SIG-M5 treated with dmso at 0.1 percent for 504 hours (cell line): Measurements from ENCODE around the gene RTKN2.

Experiments
- DNase-seq: peaks from one replicate; lab custom pipeline; 2025; ENCODE audit not compliant: unreplicated experiment; lab: John Stamatoyannopoulos, UW

RTKN2 gene

DNA sequence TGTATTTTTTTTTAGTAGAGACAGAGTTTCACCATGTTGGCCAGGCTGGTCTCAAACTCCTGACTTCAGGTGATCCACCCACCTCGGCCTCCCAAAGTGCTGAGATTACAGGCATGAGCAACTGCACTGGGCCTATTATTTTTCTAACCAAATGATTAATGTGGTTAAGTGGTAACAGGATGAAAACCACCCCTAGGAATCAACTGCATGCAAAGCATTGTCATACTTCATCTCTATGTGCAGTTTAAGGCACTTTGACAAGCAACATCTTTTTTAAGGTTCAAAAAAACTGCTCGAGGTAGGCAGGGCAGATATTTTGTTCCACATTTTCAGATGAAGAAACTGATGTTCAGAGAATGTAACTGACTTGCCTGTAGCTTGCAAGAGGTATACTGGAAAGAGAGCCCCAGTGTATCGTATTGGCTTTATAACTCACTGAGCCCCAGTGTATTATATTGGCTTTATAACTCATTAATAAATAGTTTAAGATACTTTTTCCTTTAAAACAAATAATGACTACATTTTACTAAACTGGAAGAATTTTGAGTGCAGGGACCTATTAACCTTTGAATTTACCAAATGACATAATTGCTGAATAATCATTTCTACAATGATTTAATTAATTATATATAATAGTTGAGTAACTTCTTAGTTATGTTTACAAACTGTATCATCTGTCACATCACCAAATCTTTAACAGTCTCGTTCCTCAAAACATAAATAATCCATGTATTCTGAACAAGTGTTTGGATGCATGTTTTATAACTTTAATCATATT, 38.1 kb downstream of the RTKN2 start:
- DNase-seq = no peak

DNA sequence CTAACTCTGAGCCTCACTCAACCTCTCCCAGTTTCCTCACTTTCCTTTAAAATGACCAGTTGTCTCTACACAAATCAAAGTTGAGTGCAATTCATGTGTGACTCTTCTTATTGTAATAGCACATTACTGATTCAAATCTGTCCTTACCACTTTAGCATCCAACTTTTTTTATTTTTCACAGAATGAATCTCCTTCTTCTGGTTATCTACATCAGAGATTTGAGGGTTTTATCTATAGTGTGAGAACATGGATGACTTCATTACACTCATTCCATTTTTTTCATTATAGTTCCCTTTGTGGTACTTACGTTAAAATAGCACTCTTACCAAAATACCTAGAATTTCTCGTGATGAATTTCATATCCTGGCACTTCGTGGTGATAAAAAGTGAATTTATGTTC, 43.3 kb downstream of the RTKN2 start:
- DNase-seq = no peak

DNA sequence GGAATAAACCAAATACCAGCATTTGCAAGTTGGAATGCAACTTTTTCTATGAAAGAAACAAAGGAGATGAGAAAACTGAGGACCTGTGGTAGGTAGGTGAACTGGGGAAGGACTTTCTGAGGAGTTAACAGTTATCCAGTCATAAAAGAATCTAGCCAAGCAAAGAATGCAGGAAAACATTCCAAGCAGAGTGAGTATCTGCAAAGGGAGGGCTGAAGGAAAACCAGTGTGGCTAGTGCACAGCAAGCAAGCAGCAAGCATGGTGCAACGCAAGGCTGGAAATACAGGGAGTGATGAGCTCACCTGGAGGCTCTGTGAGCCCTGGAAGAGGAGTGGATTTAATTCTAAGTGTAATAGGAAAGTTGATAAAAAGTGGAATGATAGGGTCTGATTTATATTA, 44.0 kb downstream of the RTKN2 start:
- DNase-seq = no peak

GRCh38 chr10:62217683-62218082, 51.0 kb downstream of the RTKN2 start:
- no peak for DNase-seq

- DNase-seq = no peak
These were observed 54.2 kb downstream of the RTKN2 start for GRCh38 chr10:62214364-62214874.

GRCh38 chr10:62205750-62206399, 62.8 kb downstream of the RTKN2 start:
- no peak for DNase-seq

DNA sequence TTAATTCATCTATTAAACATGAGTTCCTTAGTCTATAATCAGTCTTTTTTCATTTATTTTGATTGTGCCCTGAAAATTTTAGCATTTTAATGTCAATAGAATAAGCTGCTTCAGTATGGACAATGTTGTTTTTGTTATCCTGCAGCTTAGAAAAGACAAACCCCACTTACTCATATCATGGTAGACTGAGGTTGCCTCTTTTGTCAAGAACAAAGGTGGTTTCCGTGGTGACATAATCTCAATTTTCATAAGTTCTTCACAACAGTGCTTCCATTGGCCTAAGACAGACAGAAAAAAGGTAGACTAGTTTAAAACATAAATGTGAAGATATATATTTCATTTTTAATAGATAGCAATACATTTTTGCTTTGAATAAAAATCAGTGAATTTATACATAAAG, 69.1 kb downstream of the RTKN2 start:
- DNase-seq = no peak

DNA sequence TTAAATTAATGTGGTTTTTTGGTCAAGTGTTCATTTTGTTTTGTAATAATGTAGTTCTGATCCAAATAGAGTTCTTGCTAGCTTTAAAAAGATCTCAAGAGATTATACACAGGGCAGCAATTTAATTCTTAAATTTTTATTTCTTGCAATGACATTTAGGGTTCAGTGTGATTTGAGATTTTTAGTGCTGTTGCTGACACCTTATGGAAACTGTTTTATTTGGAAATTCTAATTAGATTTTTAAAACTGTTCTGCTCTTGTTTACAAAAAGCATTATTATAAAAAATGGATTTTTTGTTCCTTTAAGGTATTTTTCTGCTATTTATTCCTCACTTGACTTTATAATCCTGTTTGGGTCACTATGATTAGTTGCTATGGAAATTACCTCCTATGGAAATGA, 72.1 kb downstream of the RTKN2 start:
- no peak for DNase-seq

DNA sequence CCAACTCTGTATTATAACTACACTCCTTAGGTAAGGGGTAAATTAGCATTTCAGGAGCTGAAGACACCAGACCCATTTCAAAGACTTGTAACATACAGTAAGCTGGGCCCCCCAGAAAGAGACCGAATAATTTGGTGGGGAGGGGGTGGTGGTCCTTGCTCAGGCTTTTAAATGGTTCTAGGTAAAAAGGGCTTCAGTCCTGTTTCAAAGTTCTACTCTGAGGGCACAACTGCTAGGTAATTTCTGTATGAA, 73.0 kb downstream of the RTKN2 start:
- no peak for DNase-seq

- no peak for DNase-seq
These were observed 73.5 kb downstream of the RTKN2 start for GRCh38 chr10:62194924-62195674.

- DNase-seq = no peak
These were observed 75.2 kb downstream of the RTKN2 start for GRCh38 chr10:62193479-62193878.

GRCh38 chr10:62189131-62189530, 79.5 kb downstream of the RTKN2 start:
- no peak for DNase-seq

DNA sequence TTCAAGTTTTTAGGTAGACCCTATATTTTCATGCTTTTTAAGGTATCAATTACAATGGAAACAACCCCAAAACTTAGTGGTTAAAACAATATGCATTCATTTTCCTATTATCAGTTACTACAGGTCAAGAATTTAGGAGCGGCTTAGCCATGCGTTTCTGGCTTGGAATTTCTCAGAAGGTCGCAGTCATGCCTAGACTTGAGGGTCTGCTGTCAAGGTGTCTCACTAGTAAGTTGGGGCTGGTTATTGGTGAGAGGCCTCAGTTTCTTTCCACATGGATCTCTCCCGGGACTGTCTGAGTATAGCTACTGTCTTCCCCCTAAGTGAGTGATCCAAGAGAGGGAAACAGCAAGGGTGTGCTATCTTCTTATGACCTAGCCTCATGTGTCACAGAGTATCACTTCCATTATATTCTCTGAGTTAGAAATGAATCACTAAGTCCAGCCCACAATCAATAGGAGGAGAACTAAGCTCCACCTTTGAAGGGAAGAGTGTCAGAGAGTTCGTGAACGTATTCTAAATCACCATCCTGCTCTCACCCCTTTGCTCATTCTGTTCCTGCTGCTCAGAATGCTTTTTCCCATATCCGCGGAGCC, 80.5 kb downstream of the RTKN2 start:
- DNase-seq = no peak

DNA sequence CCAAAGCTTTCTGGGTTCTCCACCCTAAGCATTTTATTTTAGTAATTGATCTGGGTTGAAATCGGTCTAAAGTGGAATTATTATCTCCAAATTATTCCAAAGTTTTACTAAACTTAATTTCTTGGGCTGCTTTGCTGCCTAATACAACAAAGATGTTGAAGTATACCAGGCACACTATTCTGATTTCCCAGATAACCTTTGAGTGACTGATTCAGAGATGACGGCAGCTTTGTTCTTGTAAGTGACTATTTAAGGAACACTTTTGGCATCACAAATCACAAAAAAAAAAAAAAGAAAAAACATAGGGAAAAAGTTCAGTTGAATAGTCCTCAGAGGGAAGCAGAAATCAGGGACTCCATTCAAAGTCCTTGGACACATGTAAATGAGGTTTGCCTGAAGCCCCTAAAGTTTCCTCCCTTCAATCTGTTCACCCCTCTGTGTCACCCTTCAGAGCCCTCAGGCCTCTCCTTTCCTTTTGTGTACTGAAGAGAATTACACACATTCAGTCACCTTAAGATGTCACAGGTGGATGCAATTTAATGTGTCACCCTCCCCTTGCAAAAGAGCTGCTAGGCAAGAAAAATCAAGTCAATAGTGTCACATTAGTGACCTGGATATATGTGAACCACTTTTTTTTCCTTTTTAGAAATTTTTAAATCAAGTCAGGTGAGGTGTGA, 81.5 kb downstream of the RTKN2 start:
- no peak for DNase-seq

GRCh38 chr10:62185919-62186692, 82.5 kb downstream of the RTKN2 start:
- DNase-seq = no peak

- DNase-seq = no peak
These were observed 84.5 kb downstream of the RTKN2 start for GRCh38 chr10:62183857-62184795.

DNA sequence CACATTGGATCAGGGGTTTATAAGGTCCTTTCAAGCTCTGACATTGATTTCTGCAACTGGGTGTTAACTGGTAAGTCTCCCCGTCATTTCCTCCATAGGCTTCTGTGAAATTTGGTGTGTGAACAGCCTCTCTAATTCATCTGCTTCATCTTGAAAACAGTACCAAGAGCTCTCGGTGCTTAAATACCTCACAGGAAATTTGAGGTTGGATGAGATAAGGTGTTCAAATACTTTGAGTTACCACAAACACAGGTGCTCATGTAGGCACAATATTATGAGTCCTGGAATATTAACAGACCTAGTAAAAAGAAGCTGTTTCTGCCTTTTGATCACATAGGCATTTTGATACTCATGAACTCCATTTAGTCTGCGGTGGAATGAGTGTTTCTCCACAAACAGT, 85.2 kb downstream of the RTKN2 start:
- no peak for DNase-seq

DNA sequence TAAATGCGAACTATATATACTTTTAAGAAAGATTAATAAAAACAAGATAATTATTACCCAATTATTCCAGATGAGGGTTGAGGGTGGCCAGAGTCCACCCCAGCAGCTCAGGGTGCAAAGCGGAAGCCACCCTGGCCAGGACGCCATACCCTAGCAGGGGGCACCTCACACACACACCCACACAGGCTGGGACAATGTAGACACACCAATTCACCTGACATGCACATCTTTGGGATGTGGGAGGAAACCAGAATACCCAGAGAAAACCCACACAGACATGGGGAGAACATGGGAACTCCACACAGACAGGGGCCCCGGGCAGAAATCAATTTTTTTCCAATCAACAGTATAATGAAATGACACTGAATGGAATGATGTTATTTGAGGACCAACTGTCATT, 86.0 kb downstream of the RTKN2 start:
- DNase-seq = no peak

- DNase-seq = no peak
These were observed 86.5 kb downstream of the RTKN2 start for GRCh38 chr10:62182171-62182570.
